ENCODE data around the gene CCDC146.
"Not testable (repeated sequence)": the region's sequence is repeated elsewhere in the genome, so short reads cannot be mapped to it uniquely, and the experiment has no call there.

Gene CCDC146

DNA sequence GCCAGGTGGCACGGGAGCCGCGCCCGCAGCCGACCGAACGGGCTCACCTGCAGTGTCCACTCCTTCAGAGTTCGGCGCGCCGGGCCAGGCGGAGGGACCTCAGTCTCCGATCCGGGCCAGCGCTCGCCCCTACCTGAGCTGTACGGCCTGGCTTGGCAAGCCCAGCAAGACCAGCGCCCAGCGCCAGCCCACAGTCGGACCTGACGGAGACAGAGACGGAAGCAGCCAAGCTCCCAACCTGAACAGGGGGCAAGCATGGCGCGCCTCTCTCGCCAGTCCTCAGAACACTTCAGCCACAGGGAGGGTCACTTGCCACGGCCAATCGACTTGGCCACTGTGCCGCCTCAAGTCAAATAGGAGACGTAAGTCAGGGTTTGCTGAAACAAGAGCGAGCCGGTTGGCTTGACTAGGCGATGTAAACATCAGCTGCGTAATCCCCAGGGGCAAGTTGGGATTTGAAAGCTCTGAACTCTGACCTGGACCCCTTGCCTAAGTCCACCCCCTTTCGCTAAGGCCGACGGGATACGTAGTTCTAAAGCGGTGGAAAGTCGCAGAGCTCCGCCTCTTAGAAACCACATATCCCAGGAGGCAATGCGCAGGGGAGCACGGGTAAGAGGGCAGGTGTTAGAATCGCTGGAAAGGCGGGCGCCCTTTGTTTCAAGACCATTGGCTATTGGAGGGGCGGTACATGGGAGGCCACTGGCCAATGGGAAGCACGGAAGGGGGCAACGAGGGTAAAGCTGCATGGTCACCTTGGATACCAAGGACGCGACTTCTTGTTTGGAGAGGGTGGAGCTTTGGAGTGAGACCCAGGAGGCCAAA, at the start of gene CCDC146:
Gene CCDC146, plus strand, starts transcription at position 756 of the 822 bp plus-strand sequence. CDS start 45,054 bp downstream, outside the sequence.
- H3K9me3 ChIP-seq (ENCODE audit: control insufficient read depth, low read length); H3K27me3 ChIP-seq (ENCODE audit: control insufficient read depth, insufficient read depth, low read length); H3K36me3 ChIP-seq (ENCODE audit: control insufficient read depth, insufficient read depth, low read length); H3K4me1 ChIP-seq (ENCODE audit: control insufficient read depth, insufficient read depth, low read length): not testable (repeated sequence)
- Histone ChIP-seq H3K9ac (ENCODE audit: low read length) (peak within 1 kb of the TSS; percentile 76), H3K4me3 (ENCODE audit: low read length) (peak within 1 kb of the TSS; percentile 89)

- not testable (repeated sequence) for H3K4me3 ChIP-seq (ENCODE audit: low read length); H3K9ac ChIP-seq (ENCODE audit: low read length); H3K27me3 ChIP-seq (ENCODE audit: control insufficient read depth, insufficient read depth, low read length); H3K36me3 ChIP-seq (ENCODE audit: control insufficient read depth, insufficient read depth, low read length); H3K9me3 ChIP-seq (ENCODE audit: control insufficient read depth, low read length); H3K4me1 ChIP-seq (ENCODE audit: control insufficient read depth, insufficient read depth, low read length)
Observed at GRCh38 chr7:77074786-77075396, 47.5 kb upstream of the CCDC146 start.

DNA sequence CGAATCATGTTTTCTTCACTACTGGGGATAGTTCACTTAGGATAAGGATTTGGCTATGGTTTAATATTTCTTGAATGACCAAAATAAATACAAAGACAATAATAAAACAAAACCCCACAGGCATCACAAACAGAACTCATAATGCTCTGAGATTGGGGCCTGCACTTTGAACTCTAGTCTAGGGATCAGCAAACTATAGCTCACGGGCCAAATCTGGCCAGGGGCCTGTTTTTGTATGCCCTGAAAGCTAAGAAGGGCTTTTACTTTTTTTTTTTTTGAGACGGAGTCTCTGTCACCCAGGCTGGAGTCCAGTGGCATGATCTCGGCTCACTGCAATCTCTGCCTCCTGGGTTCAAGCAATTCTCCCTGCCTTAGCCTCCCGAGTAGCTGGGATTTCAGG, 45.4 kb upstream of the CCDC146 start:
- H3K4me1 ChIP-seq (ENCODE audit: control insufficient read depth, insufficient read depth, low read length); H3K9ac ChIP-seq (ENCODE audit: low read length); H3K27me3 ChIP-seq (ENCODE audit: control insufficient read depth, insufficient read depth, low read length); H3K36me3 ChIP-seq (ENCODE audit: control insufficient read depth, insufficient read depth, low read length); H3K4me3 ChIP-seq (ENCODE audit: low read length); H3K9me3 ChIP-seq (ENCODE audit: control insufficient read depth, low read length): not testable (repeated sequence)

DNA sequence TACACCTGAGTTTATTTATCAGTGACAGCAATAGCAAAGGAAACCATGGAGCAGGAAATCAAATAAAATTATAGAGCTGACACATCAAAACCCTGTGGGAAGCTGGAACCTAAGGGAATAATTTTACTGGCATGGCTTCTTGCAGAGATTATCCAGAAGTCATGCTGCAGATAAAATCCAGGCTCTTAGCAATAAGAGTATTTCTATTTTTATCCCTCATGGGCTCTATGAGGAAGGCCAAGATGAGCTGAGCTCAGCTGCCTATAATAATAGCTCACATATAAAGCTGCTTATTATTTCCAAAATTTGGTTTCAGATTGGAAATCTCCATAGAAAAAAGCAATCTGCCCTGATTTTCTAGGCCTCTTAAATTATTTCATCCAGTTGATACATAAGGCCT, 43.3 kb upstream of the CCDC146 start:
- not testable (repeated sequence) for H3K4me1 ChIP-seq (ENCODE audit: control insufficient read depth, insufficient read depth, low read length); H3K9me3 ChIP-seq (ENCODE audit: control insufficient read depth, low read length)

DNA sequence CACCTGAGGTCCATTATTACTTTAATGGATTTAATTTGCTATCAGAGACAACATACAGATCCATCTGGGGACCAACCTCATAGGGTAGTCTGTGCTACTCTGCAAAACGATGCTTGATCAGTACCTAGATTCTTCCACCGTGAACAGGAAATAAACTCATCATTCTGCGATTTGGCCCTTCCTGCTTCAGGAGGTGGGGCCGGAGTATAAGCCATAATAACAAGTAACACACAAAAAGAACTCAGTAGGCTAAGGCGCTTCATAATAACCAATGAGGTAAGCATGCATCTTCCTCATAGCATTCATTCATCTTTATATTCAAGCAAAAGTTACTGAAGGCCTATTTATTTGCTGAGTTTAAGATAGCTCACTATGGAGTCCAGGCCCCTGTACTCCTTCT, 42.8 kb upstream of the CCDC146 start:
- H3K27me3 ChIP-seq (ENCODE audit: control insufficient read depth, insufficient read depth, low read length); H3K36me3 ChIP-seq (ENCODE audit: control insufficient read depth, insufficient read depth, low read length); H3K9ac ChIP-seq (ENCODE audit: low read length); H3K4me1 ChIP-seq (ENCODE audit: control insufficient read depth, insufficient read depth, low read length); H3K9me3 ChIP-seq (ENCODE audit: control insufficient read depth, low read length); H3K4me3 ChIP-seq (ENCODE audit: low read length): not testable (repeated sequence)

More for the DNA sequence above, 43.3 kb upstream of the CCDC146 start:
- H3K9ac ChIP-seq (ENCODE audit: low read length); H3K27me3 ChIP-seq (ENCODE audit: control insufficient read depth, insufficient read depth, low read length); H3K4me3 ChIP-seq (ENCODE audit: low read length); H3K36me3 ChIP-seq (ENCODE audit: control insufficient read depth, insufficient read depth, low read length): not testable (repeated sequence)

GRCh38 chr7:77080236-77080635, 42.2 kb upstream of the CCDC146 start:
- H3K27me3 ChIP-seq (ENCODE audit: control insufficient read depth, insufficient read depth, low read length); H3K36me3 ChIP-seq (ENCODE audit: control insufficient read depth, insufficient read depth, low read length); H3K4me3 ChIP-seq (ENCODE audit: low read length); H3K9ac ChIP-seq (ENCODE audit: low read length); H3K4me1 ChIP-seq (ENCODE audit: control insufficient read depth, insufficient read depth, low read length); H3K9me3 ChIP-seq (ENCODE audit: control insufficient read depth, low read length): not testable (repeated sequence)

DNA sequence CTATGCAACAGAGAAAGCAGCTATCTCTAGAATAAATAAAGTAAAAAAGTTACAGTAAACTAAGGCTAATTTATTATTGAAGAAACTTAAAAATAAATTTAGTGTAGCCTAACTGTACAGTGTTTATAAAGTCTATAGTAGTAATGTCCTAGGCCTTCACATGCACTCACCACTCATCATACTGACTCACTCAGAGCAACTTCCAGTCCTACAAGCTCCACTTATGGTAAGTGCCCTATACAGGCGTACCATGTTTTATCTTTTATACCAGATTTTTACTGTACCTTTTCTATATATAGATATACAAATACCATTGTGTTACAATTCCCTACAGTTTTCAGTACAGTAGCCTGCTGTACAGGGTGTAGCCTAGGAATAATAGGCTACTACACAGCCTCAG, 40.2 kb upstream of the CCDC146 start:
- H3K27me3 ChIP-seq (ENCODE audit: control insufficient read depth, insufficient read depth, low read length); H3K9ac ChIP-seq (ENCODE audit: low read length); H3K9me3 ChIP-seq (ENCODE audit: control insufficient read depth, low read length); H3K4me3 ChIP-seq (ENCODE audit: low read length); H3K4me1 ChIP-seq (ENCODE audit: control insufficient read depth, insufficient read depth, low read length); H3K36me3 ChIP-seq (ENCODE audit: control insufficient read depth, insufficient read depth, low read length): not testable (repeated sequence)

- not testable (repeated sequence) for H3K9me3 ChIP-seq (ENCODE audit: control insufficient read depth, low read length); H3K4me3 ChIP-seq (ENCODE audit: low read length); H3K27me3 ChIP-seq (ENCODE audit: control insufficient read depth, insufficient read depth, low read length); H3K4me1 ChIP-seq (ENCODE audit: control insufficient read depth, insufficient read depth, low read length); H3K36me3 ChIP-seq (ENCODE audit: control insufficient read depth, insufficient read depth, low read length); H3K9ac ChIP-seq (ENCODE audit: low read length)
Observed at GRCh38 chr7:77092301-77092700, 30.1 kb upstream of the CCDC146 start.

GRCh38 chr7:77100501-77100900, 21.9 kb upstream of the CCDC146 start:
- not testable (repeated sequence) for H3K4me3 ChIP-seq (ENCODE audit: low read length)

GRCh38 chr7:77101187-77101586, 21.2 kb upstream of the CCDC146 start:
- H3K4me1 ChIP-seq (ENCODE audit: control insufficient read depth, insufficient read depth, low read length); H3K36me3 ChIP-seq (ENCODE audit: control insufficient read depth, insufficient read depth, low read length); H3K4me3 ChIP-seq (ENCODE audit: low read length); H3K9me3 ChIP-seq (ENCODE audit: control insufficient read depth, low read length); H3K9ac ChIP-seq (ENCODE audit: low read length); H3K27me3 ChIP-seq (ENCODE audit: control insufficient read depth, insufficient read depth, low read length): not testable (repeated sequence)

More at GRCh38 chr7:77100501-77100900, 21.9 kb upstream of the CCDC146 start:
- H3K36me3 ChIP-seq (ENCODE audit: control insufficient read depth, insufficient read depth, low read length); H3K4me1 ChIP-seq (ENCODE audit: control insufficient read depth, insufficient read depth, low read length); H3K9ac ChIP-seq (ENCODE audit: low read length); H3K27me3 ChIP-seq (ENCODE audit: control insufficient read depth, insufficient read depth, low read length); H3K9me3 ChIP-seq (ENCODE audit: control insufficient read depth, low read length): not testable (repeated sequence)

GRCh38 chr7:77102671-77103070, 19.7 kb upstream of the CCDC146 start:
- not testable (repeated sequence) for H3K36me3 ChIP-seq (ENCODE audit: control insufficient read depth, insufficient read depth, low read length); H3K9me3 ChIP-seq (ENCODE audit: control insufficient read depth, low read length); H3K27me3 ChIP-seq (ENCODE audit: control insufficient read depth, insufficient read depth, low read length); H3K4me1 ChIP-seq (ENCODE audit: control insufficient read depth, insufficient read depth, low read length); H3K9ac ChIP-seq (ENCODE audit: low read length); H3K4me3 ChIP-seq (ENCODE audit: low read length)

DNA sequence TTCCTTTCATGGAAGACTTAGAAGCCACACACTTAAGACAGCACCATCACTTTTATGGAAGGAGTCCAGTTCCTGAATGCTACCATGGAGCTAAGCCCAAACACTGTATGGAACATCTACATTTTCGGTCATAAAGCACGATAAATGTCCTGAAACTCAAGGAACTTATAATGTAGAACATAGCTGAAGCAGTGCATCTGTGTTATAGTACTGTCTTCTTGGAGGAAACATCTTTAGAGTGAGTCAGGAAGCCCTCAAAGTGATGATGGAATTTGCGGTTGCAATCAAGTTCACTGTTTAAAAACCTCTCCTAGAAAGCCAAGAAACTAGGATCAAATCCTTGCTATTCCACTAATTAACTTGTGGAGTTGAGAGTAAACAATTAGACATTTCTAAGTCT, 16.5 kb upstream of the CCDC146 start:
- not testable (repeated sequence) for H3K4me1 ChIP-seq (ENCODE audit: control insufficient read depth, insufficient read depth, low read length); H3K9ac ChIP-seq (ENCODE audit: low read length); H3K27me3 ChIP-seq (ENCODE audit: control insufficient read depth, insufficient read depth, low read length); H3K9me3 ChIP-seq (ENCODE audit: control insufficient read depth, low read length); H3K4me3 ChIP-seq (ENCODE audit: low read length); H3K36me3 ChIP-seq (ENCODE audit: control insufficient read depth, insufficient read depth, low read length)

DNA sequence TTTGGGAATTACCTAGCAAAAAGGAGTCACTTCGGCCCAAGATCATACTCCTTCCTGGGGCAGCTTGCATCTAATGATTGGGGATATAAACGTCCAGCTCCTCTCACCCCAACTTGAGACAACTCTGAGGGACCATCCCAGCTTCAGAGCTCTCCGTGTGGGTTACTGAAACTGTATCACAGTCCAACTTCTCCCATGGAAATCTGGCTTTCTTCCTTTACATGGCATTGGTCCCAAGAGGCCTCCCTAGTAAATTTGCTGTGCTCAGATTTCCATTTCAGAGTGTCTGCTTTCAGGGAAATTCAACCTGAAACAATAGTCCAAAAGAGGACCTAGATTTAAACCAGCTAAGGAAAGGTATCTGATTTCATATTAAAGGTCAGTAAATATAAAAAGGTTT, 14.8 kb upstream of the CCDC146 start:
- H3K9me3 ChIP-seq (ENCODE audit: control insufficient read depth, low read length); H3K4me3 ChIP-seq (ENCODE audit: low read length); H3K4me1 ChIP-seq (ENCODE audit: control insufficient read depth, insufficient read depth, low read length); H3K36me3 ChIP-seq (ENCODE audit: control insufficient read depth, insufficient read depth, low read length); H3K9ac ChIP-seq (ENCODE audit: low read length); H3K27me3 ChIP-seq (ENCODE audit: control insufficient read depth, insufficient read depth, low read length): not testable (repeated sequence)
